ENCODE measurements around the gene PYCR2.

PYCR2 gene

DNA sequence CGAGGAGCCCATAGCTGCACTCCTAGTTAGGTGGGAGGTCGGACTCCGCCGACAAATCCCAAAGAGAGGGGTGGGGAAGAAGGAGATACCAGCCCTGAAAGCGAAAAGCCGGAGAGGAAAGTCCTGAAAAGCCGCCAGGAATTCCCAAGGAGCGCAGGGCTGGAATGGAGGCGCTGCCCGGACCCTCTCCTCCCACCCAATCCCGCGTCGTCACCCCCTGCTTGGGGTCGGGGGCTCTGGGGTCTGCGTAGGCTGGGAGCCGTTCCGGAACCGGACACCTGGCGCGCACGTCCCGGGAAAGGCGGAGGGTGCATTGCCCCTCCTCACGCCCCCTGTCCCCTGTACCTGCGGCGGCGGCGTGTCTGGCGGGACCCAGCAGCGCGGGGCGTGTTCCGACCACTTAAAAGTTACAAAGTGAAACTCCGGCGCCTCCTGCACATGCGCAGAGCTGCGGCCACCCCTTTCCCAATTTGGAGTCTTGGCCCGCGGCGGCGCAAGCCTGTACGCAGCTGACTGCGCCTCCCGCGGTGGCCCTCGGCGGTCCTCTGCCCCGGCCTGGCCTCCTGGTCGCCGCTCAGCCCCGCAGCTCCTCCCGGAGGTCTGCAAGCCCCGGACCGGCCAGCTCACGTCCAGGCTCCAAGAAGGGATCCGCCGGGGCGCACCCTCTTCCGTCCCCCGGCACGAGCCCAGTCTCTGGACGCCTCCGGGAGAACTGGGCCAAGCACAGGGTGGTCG lies 41.9 kb downstream of the PYCR2 start, which contains the start of gene TMEM63A:
TMEM63A (minus strand) TSS at position 422 of the 735 bp plus-strand sequence. CDS start 4,800 bp downstream, outside the sequence.
- peak within 1 kb of the TSS; percentile 65 for H3K27ac ChIP-seq
- TF ChIP-seq, protein P1, sequence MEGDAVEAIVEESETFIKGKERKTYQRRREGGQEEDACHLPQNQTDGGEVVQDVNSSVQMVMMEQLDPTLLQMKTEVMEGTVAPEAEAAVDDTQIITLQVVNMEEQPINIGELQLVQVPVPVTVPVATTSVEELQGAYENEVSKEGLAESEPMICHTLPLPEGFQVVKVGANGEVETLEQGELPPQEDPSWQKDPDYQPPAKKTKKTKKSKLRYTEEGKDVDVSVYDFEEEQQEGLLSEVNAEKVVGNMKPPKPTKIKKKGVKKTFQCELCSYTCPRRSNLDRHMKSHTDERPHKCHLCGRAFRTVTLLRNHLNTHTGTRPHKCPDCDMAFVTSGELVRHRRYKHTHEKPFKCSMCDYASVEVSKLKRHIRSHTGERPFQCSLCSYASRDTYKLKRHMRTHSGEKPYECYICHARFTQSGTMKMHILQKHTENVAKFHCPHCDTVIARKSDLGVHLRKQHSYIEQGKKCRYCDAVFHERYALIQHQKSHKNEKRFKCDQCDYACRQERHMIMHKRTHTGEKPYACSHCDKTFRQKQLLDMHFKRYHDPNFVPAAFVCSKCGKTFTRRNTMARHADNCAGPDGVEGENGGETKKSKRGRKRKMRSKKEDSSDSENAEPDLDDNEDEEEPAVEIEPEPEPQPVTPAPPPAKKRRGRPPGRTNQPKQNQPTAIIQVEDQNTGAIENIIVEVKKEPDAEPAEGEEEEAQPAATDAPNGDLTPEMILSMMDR (IDR thresholded peaks at IDR 0.05), result peak; percentile 74
- no peak for TF ChIP-seq ZFX (IDR thresholded peaks at IDR 0.05; ENCODE audit: borderline replicate concordance)

DNA sequence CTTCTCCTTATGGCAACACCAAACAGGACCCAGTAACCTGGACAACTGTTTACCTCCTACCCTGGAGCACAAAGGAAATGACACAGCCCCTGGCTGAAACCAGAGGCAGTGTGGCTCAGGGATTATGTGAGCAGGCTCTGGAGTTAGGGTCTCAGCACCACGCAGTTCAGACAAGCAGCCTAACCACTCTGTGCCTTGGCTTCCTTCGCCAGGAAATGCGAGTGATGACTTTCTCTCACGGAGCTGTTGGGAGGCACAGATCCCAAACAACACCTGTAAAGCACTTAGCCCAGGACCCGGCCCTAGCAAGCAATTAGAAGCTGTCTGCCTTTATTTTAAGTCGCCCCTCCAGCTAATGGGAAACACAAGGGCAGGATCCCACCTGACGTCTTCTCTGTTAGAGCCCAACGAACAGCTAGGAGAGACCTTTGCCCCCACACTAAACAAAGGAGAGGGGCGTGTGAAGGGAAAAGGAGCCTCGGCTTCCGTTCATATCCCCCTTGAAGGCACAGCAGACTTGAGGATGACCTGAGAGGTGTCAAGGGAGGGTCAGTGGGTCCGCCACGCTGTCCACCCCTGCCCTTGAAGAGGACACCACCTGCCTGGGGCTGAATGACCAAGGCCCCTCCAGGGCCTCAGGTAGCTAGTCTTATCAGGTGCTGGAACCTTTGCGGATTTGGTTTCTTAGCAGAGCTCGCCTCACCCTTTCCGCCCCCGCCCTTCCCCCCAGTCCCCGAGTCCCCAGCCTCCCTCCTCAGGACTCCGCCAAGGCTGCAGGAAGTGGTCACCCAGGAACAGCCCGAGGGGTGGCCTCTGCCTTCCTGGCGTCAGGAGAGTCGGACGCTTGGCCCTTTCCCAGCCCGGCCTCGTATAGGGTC lies 42.7 kb downstream of the PYCR2 start:
- TF ChIP-seq, protein P1 (IDR thresholded peaks at IDR 0.05), result no peak
- TF ChIP-seq ZFX (IDR thresholded peaks at IDR 0.05; ENCODE audit: borderline replicate concordance), result no peak
- H3K27ac ChIP-seq, result peak overlapping the region; percentile 65

DNA sequence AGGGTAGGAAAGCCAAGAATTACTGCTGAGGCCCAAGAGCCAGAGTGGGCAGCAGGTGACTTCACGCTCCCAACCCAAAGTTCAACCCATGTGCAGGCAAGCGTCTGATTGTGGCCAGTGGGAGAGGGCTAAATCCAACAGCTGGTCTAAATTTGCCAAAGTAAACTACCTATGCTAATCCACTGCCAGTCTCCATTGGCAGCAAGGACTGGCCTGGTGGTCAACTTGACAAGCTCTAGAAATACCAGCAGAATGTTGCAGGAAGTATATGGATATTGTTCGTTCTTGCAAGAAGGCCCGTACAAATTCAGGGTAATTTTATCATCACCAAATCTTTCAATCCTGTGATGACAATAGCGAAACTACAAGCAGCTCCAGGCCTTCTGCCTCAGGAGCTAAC lies 43.4 kb downstream of the PYCR2 start:
- peak overlapping the region; percentile 65 for H3K27ac ChIP-seq

DNA sequence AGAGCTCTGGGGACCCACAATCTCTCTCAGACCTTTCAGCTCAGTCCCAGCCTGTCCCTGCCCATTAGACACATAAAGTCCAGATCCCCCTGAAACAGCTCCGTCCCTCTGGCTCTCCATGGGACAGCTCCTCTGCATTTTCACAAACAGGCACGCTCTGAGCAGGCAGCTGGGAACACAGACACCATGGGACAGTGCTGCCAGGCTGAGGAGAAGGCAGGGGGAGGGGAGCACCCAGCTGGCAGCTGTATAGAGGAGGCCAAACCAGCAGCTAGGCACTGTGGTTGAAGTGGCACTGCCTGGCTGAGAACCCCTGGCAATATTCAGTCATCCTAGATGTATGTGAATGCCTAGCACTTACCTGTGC lies 43.8 kb downstream of the PYCR2 start:
- H3K27ac ChIP-seq, result no peak overlapping the region
- TF ChIP-seq, protein P1 (IDR thresholded peaks at IDR 0.05), result no peak
- no peak for TF ChIP-seq ZFX (IDR thresholded peaks at IDR 0.05; ENCODE audit: borderline replicate concordance)

More for the DNA sequence above, 43.4 kb downstream of the PYCR2 start:
- TF ChIP-seq, protein P1 (IDR thresholded peaks at IDR 0.05), result no peak
- TF ChIP-seq ZFX (IDR thresholded peaks at IDR 0.05; ENCODE audit: borderline replicate concordance), result no peak

DNA sequence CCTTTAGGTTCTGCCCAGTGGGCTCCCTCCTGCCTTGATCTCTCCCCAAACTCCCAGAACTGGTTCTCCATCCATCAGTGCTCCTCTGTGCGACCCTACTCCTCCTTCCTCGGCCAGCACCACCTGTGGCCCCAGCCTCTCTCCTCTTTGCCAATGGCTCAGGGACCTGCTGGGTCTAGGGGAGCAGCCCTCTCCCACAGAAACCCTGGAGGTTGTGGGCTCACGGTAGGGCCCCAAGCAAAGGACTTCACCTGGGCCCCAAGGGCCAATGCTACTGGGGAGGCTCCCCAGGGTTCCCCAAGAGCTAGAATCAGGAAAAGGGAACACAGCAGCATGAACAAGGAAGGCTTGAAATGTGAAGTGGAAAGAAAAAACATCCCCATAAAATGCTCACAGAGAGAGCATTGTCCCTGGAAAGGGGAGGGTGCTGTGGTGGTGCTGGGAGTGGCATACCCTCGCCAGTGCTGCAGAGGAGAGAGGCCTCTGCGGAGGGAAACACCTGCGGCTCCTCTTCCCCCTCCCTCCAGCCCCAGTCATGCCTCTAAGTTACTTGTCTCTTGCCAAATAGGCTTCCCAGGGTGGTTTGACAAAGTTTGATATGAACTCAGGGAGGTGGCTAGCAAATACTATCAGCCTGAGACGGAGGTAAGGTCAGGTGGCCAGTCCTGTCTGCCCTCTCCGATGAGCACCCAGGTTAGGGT lies 44.4 kb downstream of the PYCR2 start:
- no peak overlapping the region for H3K27ac ChIP-seq
- TF ChIP-seq, protein P1 (IDR thresholded peaks at IDR 0.05), result no peak
- TF ChIP-seq ZFX (IDR thresholded peaks at IDR 0.05; ENCODE audit: borderline replicate concordance), result no peak

DNA sequence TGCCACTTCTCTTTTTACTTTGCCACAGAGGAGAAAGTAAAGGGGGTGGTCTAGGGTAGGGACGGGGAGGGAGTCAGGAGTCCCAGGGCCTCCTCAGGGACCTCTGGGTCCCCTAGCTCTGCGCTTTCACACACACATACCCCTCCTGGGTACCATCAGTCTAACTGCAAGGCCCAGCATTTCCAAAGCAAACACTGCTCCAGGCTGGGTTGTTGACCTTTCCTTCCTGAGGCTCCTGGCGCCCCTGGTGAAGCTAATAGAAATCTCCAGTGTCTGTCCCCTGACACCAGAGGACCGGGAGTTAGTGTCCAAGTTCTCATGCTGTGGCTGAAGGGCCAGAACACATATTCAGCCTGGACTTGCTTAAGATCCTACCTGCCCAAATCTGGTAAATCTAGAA lies 45.8 kb downstream of the PYCR2 start:
- no peak overlapping the region for H3K27ac ChIP-seq
- TF ChIP-seq ZFX (IDR thresholded peaks at IDR 0.05; ENCODE audit: borderline replicate concordance), result no peak
- TF ChIP-seq, protein P1 (IDR thresholded peaks at IDR 0.05), result no peak
